Ascending aorta (tissue), 2 donors: ENCODE data around the gene WDR77. TPM values are rescaled to one million over a fixed set of nuclear protein-coding genes. Genes with fewer than 3 reads are reported as not detected.
A peak's percentile ranks its signal among the peaks of the same experiment; 100 is the strongest.

Source experiments
- DNase-seq, 2 donors: peaks; one replicate each; pipeline ENCODE4 v3.0.0-alpha.2; 2019; ENCODE audit warnings: low spot score in 2 of 2
- H3K27ac ChIP-seq, 2 donors: fragments of 200-600 bp; sonication (generic); one replicate each; pipeline ENCODE4 v1.5.1; 2016 to 2017; ENCODE audit warnings: mild to moderate bottlenecking in 1 of 2
- H3K27me3 ChIP-seq: fragments of 200-600 bp; sonication (generic); one replicate; pipeline ENCODE4 v1.5.1; 2017
- H3K36me3 ChIP-seq, 2 donors: fragments of 200-600 bp; sonication (generic); one replicate each; pipeline ENCODE4 v1.5.1; 2016
- H3K4me1 ChIP-seq, 2 donors: fragments of 200-600 bp; sonication (generic); one replicate each; pipeline ENCODE4 v1.5.1; 2016 to 2017; ENCODE audit warnings: mild to moderate bottlenecking in 1 of 2
- H3K4me3 ChIP-seq, 2 donors: fragments of 200-600 bp; sonication (generic); one replicate each; pipeline ENCODE4 v1.5.1; 2016 to 2017; ENCODE audit warnings: mild to moderate bottlenecking in 1 of 2
- H3K9me3 ChIP-seq, 2 donors: fragments of 200-600 bp; sonication (generic); one replicate each; pipeline ENCODE4 v1.5.1; 2016
- intact Hi-C: fragments of 100-400 bp; cut with DNase I; formaldehyde crosslinking; loops from one replicate; pipeline ENCODE4 v1.15.1; 2023
- total RNA-seq: library from RNA; depleted of rRNA; stranded (reverse); fragments of >200 nt; gene quantifications from one replicate; pipeline ENCODE4 v1.1.0, GENCODE V29; 2016
- TF ChIP-seq, protein P1 (sequence below), 3 experiments: fragments of 200-600 bp in 2 of 3; fragments of 450-650 bp in 1 of 3; sonication (generic) in 2 of 3; IDR thresholded peaks; one replicate each; pipeline ENCODE4 v1.5.1; 2016 to 2019; ENCODE audit warnings: antibody characterized with exemption in 3 of 3, mild to moderate bottlenecking in 1 of 3, moderate library complexity in 1 of 3

Gene WDR77
- total RNA-seq: 31.2 TPM

GRCh38 chr1:111448918-111449702 is at the start of gene WDR77, which contains the start of gene ATP5PB:
WDR77 (minus strand) TSS chr1:111449256; CDS start chr1:111449169, 87 bp downstream.
ATP5PB (plus strand) TSS chr1:111449464; CDS start chr1:111449542, 78 bp downstream.
- TF ChIP-seq, protein P1, sequence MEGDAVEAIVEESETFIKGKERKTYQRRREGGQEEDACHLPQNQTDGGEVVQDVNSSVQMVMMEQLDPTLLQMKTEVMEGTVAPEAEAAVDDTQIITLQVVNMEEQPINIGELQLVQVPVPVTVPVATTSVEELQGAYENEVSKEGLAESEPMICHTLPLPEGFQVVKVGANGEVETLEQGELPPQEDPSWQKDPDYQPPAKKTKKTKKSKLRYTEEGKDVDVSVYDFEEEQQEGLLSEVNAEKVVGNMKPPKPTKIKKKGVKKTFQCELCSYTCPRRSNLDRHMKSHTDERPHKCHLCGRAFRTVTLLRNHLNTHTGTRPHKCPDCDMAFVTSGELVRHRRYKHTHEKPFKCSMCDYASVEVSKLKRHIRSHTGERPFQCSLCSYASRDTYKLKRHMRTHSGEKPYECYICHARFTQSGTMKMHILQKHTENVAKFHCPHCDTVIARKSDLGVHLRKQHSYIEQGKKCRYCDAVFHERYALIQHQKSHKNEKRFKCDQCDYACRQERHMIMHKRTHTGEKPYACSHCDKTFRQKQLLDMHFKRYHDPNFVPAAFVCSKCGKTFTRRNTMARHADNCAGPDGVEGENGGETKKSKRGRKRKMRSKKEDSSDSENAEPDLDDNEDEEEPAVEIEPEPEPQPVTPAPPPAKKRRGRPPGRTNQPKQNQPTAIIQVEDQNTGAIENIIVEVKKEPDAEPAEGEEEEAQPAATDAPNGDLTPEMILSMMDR (IDR thresholded peaks at IDR 0.05): peak in 1 of 3 experiments; percentile 7
- intact Hi-C loops: loop anchor here (1.0 to 10.0 kb wide), 6 partner anchors 306 to 1266 kb away; partner anchors contain the start of genes CEPT1, DDX20, DRAM2 and LRIF1
- Histone ChIP-seq H3K4me3 (peak within 1 kb of the TSS; percentile 85 to 96), H3K27ac (peak within 1 kb of the TSS; percentile 80 to 84), H3K4me1 (peaks cover 13 to 29% of the 10 kb centered on the region in 2 donors), H3K36me3 (peaks cover 4 to 21% of the 10 kb centered on the region in 2 donors), H3K27me3 (no peaks in the 10 kb centered on the region), H3K9me3 (no peaks in the 10 kb centered on the region)
- DNase-seq: peak; percentile 89 to 98

- no peaks in the 10 kb centered on the region for H3K36me3 ChIP-seq
- no peak overlapping the region for H3K27ac ChIP-seq
- no peak overlapping the region for H3K4me3 ChIP-seq
- H3K27me3 ChIP-seq: no peaks in the 10 kb centered on the region
- H3K4me1 ChIP-seq: no peaks in the 10 kb centered on the region
- TF ChIP-seq, protein P1 (IDR thresholded peaks at IDR 0.05): no peak
- intact Hi-C loops: no loop called here
- no peaks in the 10 kb centered on the region for H3K9me3 ChIP-seq
- DNase-seq: no peak
Measured at GRCh38 chr1:111497592-111497991, 48.5 kb upstream of the WDR77 start.

DNA sequence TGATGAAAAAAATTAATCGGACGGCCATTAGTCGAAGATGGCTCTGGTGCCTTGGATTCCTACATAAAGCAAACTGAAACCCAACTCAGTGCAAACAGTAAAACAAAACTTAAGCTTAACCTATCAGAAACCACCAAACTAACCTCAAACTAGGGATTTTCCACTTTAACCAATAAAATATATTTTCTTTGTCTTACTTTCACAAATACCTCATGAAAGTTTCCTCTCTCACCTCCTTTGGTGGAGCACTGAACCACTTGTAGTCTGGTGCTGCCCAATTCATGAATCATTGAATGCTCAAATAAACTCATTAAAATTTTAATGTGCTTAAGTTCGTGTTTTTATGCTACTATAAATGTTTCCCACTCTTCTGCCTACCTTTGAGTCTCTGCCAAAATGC is 47.3 kb upstream of the WDR77 start:
- no peak for DNase-seq
- Histone ChIP-seq H3K27me3 (no peaks in the 10 kb centered on the region), H3K27ac (no peak overlapping the region), H3K36me3 (no peaks in the 10 kb centered on the region), H3K4me1 (no peaks in the 10 kb centered on the region), H3K9me3 (no peaks in the 10 kb centered on the region), H3K4me3 (no peak overlapping the region)
- TF ChIP-seq, protein P1 (IDR thresholded peaks at IDR 0.05): no peak
- intact Hi-C loops: no loop called here

- Histone ChIP-seq H3K4me1 (no peaks in the 10 kb centered on the region), H3K27ac (peak overlapping the region in 1 of 2 donors; percentile 27), H3K4me3 (no peak overlapping the region), H3K27me3 (no peaks in the 10 kb centered on the region), H3K36me3 (no peaks in the 10 kb centered on the region), H3K9me3 (no peaks in the 10 kb centered on the region)
- intact Hi-C loops: no loop called here
- DNase-seq: no peak
- TF ChIP-seq, protein P1 (IDR thresholded peaks at IDR 0.05): no peak
Measured at GRCh38 chr1:111491070-111491469, 42.0 kb upstream of the WDR77 start.

DNA sequence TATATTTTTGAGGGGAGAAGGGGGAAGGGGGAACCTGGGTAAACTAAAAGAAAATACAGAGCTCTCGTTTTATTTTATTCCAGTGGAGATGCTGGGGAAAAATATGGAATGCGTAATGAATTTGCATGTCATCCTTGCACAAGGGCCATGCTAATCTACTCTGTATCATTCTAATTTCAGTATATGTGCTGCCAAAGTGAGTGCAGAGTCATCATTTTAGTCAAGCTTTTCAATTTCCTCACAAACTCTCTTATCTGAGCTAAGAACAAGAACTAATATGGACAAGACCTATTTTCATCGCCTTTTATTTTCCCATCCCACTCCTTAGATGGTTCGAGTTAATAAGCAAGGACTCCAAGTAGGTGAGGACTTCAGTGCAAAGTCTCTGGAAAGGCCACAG is 41.2 kb upstream of the WDR77 start:
- TF ChIP-seq, protein P1 (IDR thresholded peaks at IDR 0.05): no peak
- H3K9me3 ChIP-seq: no peaks in the 10 kb centered on the region
- H3K36me3 ChIP-seq: no peaks in the 10 kb centered on the region
- H3K27ac ChIP-seq: peak overlapping the region; percentile 1 to 27
- DNase-seq: no peak
- no peaks in the 10 kb centered on the region for H3K4me1 ChIP-seq
- intact Hi-C loops: no loop called here
- H3K27me3 ChIP-seq: no peaks in the 10 kb centered on the region
- no peak overlapping the region for H3K4me3 ChIP-seq
